ENCODE results near the gene NUDT2.
"Not testable (repeated sequence)": the region's sequence is repeated elsewhere in the genome, so short reads cannot be mapped to it uniquely, and the experiment has no call there.

The NUDT2 gene

DNA sequence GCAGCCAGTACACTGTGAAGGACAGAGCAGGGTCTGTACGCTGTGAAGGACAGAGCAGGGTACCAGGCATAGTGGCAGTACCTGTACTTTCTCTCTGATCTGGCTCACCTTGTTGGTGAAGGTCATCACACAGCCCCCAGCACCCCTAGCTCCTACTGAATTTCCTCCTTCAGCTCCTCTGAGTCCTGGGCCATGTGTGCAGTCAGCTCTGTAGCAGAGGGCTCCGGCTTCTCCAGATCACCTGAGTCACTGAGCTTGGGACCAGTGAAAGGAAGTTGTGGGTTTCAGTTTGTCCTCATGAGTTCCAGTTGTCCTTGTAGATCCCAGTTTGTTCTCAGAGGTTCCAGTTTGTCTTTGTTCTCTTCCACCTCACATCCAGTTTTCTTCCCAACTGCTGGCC, 5.5 kb downstream of the NUDT2 start:
- no peak for DNase-seq (ENCODE audit: low read depth in 2 of 3, low spot score in 2 of 3)

DNA sequence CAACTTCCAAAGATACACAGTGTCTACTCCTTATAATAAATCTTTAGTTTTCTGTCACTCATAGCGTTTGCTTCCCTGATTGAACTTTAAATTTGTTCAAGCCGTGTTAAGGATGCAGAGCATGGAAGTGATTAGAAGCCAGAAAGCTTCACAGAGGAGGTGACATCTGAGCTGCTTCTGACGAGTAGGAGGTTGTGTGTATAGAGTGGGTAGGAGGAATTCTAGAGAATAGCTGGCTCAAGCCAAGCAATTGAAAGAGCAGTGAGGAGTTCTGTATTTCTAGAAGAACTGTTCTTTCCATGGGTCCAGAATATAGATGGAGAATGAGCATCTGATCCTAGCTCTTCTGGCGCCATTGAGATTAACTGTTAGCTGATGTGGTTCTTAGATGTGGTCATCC, 6.0 kb downstream of the NUDT2 start:
- DNase-seq (ENCODE audit: low read depth in 2 of 3, low spot score in 2 of 3), result no peak

DNA sequence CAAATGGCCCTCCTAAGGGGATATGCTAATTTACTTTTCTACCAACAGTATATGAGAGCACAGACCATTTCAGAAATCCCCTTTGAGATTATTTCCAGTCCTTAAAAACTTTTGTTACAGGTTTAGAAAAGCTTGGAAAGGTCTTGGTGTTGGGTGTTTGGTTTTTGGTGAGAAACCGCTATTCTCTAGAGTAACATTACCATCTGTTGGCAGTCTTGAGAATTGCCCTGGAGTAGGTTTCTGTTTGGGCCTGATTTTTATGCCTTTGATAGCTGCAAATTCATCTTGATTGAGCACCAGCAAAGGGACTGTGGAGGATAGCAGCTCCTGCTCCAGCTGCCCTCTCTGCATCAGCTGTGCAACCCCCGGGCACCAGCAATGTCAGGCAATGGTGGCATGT, 8.0 kb downstream of the NUDT2 start:
- no peak for DNase-seq (ENCODE audit: low read depth in 2 of 3, low spot score in 2 of 3)

DNA sequence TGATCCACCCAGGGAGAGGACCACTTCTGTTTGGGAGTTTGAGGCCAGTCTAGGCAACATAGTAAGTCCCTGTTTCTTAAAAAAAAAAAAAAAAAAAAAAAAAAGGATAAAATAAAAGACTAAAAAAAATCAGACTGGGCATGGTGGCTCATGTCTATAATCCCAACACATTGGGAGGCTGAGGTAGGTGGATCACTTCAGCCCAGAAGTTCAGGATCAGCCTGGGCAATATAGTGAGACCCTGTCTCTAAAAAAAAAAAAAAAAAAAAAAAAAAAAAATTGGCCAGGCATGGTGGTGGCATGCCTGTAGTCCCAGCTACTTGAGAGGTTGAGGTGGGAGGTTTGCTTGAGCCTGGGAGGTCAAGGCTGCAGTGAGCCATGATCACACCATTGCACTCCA, 8.7 kb downstream of the NUDT2 start:
- not testable (repeated sequence) for DNase-seq (ENCODE audit: low read depth in 2 of 3, low spot score in 2 of 3)

DNA sequence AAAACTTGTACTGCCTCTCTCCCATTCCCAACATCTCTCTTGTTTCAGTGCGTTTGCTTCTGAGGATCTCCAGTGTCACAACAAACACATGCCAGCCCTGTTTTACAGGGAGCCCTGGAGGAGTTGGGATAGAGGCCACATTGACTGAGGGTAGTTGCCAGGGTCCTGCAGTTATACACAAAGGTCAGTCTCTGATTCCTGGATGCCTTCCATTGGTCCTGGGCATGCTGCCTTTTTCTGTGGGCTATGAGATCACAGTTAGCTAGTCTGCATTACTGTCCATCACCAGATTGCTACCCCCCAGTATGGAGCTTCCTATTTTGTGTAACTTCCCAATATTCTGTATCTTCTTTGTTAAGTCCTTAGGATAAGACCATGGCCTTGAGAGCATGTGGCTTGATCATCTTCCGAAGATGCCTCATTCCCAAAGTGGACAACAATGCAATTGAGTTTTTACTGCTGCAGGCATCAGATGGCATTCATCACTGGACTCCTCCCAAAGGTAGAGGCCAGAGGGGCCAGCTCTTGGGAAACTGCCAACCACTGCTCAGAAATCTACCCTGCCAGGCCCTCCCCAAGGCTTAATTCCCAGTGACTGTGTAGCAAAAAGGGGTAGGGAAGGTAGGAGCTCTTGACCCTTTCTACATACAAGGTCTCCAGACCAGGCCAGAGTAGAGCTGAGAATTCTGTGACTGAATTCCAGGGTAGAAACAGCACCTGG, 9.5 kb downstream of the NUDT2 start:
- no peak for DNase-seq (ENCODE audit: low read depth in 2 of 3, low spot score in 2 of 3)

DNA sequence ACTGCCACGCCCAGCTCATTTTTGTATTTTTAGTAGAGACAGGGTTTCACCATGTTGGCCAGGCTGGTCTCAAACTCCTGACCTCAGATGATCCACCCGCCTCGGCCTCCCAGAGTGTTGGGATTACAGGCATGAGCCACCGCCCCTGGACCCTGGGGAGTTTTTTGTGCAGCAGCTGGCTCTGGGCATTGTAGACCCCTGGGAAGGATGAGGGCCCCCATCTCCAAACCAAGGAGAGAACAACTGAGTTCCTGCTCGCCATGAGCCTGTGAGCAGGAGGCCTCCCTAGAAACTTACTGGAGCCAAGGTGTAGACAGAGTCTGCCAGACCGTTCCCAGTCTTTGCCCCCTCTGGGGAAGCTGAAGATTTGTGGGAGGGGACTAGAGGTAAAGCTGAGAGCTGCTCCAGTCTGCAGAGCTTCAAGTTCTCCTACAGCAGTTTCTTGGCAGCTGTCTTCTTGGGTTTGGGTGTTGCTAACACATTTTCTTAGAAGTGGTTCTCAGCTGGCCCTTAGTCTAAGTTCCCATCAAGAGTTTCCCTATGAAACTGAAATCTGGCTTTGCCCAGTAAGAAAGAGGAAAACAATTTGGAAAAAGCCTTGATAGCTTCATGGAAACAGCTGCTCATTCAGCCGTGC, 12.4 kb downstream of the NUDT2 start:
- no peak for DNase-seq (ENCODE audit: low read depth in 2 of 3, low spot score in 2 of 3)

DNA sequence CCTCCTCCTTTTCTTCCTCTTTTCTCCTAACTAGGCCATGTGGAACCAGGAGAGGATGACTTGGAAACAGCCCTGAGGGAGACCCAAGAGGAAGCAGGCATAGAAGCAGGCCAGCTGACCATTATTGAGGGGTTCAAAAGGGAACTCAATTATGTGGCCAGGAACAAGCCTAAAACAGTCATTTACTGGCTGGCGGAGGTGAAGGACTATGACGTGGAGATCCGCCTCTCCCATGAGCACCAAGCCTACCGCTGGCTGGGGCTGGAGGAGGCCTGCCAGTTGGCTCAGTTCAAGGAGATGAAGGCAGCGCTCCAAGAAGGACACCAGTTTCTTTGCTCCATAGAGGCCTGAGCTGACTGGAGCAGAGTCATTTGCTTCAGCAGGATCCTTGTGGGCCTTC, 13.7 kb downstream of the NUDT2 start:
- DNase-seq (ENCODE audit: low read depth in 2 of 3, low spot score in 2 of 3), result no peak

DNA sequence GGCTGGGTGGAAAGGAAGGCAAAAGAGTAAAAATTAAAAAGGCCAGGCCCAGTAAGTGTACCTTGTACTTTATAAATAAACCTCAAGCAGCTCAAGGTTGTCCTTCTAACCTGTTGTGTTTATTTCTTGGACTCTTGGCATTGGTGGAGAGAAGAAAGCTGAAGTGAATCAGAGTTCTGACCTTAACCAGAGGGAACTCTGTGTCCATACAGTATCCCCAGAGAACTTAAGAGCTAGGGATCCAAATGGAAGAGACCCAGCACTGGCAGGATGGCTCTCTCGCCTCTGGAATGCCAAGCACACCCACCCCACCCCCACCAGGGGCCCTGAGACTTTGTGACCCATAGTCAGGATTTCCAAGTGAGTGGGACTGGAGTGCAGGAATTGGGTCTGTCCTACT, 14.2 kb downstream of the NUDT2 start:
- DNase-seq (ENCODE audit: low read depth in 2 of 3, low spot score in 2 of 3), result no peak

DNA sequence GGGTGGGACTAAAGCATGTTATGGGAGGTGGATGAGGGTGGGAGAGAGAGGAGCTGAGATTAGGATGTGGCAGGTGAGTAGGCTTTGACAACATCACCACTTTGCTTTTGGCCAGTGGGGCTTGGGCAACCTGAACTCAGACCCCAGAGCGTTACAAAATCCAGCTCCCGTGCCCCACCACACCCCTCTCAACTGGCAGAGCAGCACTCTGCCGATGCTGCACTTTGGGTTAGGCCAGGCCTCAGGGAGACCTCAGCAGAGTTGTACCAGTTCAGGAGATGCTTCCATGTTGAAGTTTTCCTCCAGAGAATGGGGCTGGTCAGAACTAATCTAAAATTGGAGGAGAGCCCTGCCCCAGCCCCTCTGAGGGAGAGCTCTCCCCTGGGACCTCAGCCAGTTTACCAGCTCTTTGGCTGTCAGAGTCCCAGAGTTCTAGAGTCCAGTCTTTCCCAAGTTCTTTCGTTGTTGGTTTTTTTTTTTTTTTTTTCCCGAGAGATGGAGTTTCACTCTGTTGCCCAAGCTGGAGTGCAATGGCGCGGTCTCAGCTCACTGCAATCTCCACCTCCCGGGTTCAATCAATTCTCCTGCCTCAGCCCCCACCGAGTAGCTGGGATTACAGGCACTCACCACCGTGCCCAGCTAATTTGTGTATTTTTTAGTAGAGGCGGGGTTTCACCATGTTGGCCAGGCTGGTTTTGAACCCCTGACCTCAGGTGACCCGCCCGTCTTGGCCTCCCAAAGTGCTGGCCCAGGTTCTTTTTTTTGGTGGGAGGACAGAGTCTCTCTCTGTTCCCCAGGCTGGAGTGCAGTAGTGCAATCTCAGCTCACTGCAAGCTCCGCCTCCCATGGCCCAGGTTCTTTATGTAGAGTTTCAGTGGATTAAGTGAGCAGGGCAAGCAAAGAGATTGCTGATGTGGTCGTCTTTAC, 17.8 kb downstream of the NUDT2 start:
- DNase-seq (ENCODE audit: low read depth in 2 of 3, low spot score in 2 of 3), result no peak

DNA sequence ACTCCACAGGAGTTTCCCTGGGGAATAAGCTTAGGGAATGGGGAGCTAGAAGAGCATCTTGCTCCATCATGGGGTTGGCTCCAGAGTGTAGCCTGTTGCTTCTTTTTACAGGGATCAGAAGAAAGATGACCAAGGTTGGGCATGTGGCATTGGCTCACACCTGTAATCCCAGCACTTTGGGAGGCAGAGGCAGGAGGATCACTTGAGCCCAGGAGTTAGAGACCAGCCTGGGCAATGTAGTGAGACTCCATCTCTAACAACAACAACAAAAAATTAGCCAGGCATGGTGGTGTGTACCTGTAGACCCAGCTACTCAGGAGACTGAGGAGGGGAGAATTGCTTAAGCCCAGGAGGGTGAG, 18.4 kb downstream of the NUDT2 start:
- no peak for DNase-seq (ENCODE audit: low read depth in 2 of 3, low spot score in 2 of 3)

DNA sequence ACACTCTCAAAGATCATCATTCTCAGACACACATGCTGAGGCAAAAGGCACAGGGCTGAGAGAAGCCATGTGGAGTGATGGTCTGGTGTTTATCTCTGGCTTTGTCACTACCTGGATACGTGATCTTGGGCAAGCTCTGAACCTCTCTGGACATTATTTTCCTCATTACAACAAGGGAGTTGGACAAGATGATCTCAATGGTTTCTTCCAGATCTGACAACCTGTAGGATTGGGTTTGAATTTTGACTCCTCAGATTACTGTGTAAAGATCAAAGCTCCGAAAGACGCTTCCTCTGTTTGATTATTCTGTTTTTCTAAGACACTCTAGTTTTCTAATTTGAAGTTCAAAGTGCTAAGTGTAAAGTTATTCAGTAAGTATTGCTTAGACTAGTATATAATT, 20.0 kb downstream of the NUDT2 start:
- no peak for DNase-seq (ENCODE audit: low read depth in 2 of 3, low spot score in 2 of 3)

DNA sequence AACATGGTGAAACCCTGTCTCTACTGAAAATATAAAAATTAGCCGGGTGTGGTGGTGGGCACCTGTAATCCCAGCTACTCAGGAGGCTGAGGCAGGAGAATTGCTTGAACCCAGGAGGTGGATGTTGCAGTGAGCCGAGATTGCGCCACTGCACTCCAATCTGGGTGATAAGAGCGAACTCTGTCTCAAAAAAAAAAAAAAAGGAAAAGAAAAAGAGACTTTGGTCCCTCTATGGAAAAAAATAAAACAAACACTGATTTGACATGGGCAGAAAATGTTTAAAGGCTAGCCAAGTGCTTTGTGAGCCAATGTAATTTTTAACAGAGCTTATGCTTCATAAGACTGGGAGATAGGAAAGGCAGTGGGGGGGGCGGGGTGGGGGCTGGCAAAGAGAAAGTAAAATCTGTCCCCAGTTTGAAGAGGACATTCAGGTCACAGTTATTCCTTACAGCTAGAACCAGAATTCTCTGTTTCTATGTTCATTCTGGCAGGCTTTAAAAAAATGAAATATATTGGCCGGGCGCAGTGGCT, 22.8 kb downstream of the NUDT2 start:
- DNase-seq (ENCODE audit: low read depth in 2 of 3, low spot score in 2 of 3), result not testable (repeated sequence)

DNA sequence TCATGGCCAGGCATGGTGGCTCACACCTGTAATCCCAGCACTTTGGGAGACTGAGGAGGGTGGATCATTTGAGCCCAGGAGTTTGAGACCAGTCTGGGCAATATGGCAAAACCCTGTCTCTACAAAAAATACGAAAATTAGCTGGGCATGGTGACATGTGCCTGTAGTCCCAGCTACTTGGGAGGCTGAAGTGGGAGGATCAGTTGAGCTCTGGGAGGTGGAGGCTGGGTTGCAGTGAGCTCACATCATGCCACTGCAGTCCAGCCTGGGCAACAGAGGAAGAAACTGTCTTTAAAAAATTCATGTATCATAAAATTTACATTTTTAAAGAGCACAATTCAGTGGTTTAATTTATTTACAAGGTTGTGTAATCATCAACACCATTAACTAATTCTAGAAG, 23.6 kb downstream of the NUDT2 start:
- not testable (repeated sequence) for DNase-seq (ENCODE audit: low read depth in 2 of 3, low spot score in 2 of 3)

DNA sequence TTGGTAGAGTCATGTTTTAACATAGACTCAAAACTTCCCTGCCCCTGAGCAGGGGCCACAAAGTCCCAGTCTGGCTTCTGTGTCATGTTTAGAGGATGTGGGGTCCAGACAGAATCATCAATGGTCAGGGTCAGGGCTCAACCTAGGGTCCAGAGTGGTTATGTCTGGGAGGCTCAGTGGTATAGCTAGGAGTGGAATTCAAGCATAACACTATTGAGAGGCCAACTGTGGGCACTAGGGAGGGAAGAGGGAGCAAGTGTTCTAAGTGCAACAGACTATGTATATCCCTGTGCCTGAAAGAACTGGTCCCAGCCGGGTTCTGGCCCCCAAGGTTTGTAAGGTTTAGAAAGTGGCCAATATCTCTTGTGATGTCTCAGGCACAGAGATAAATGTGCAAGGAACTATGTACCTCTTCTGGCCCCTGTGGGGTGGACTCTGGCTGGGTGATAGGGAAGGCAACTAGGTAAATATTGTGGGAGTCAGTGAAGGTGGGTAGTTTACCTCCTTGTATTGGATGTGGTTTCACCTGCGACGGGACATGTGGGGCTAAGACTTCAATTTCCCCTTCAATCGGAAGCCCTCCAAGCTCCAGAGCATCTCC, 33.3 kb downstream of the NUDT2 start:
- DNase-seq (ENCODE audit: low read depth in 2 of 3, low spot score in 2 of 3), result no peak

DNA sequence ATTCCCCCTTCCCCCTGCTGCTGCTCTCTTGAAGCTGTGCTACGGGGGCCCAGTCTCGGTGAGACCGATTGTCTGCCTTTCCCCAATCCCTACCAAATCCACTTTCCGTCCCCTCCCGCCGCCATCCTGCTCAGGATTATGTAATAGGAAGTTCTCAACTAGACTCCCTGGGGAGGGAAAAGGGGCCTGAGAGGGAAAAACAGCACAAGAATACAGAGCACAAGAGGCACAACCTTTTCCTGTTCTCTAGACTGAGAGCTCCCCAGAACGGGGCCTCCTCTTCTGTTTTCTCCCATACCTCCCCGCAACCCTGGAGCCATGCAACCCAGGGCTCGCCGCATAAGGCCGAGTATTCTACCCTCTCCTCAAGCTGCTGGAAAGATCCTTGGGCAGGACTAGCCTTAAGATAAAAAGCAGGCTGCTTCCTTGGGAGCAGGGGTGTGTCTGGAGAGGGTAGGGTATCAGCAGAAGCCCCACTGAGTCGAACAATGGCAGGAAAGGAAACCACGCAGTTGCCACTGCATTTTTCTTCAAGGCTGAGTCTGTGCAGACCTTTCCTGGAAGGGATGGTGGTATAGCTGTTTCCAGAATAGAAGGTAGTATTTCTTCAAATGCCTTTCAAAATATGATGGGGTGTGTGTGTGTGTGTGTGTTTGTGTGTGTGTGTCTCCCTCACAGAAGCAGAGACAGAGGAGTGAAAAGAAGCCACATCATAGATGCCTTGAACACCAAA, 34.4 kb downstream of the NUDT2 start:
- no peak for DNase-seq (ENCODE audit: low read depth in 2 of 3, low spot score in 2 of 3)

DNA sequence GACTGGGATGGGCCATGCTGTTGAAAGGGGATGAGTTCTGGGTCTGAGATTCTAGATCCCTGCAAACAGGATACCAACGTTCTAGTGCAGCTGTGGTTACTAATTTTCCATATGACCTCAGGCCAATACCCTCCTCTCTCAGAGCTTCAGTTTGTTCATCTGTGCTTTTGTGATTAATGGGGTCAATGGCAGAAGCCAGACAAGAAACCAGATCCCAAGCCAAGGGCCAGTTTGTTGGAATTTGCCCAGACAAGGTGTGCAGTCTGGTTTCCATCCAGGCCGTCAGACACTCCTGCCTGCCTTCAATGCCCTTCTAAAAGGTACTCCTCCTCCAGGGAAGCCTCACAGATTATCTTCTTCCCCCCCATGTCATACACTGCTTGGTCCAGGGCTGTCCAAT, 35.9 kb downstream of the NUDT2 start:
- no peak for DNase-seq (ENCODE audit: low read depth in 2 of 3, low spot score in 2 of 3)

DNA sequence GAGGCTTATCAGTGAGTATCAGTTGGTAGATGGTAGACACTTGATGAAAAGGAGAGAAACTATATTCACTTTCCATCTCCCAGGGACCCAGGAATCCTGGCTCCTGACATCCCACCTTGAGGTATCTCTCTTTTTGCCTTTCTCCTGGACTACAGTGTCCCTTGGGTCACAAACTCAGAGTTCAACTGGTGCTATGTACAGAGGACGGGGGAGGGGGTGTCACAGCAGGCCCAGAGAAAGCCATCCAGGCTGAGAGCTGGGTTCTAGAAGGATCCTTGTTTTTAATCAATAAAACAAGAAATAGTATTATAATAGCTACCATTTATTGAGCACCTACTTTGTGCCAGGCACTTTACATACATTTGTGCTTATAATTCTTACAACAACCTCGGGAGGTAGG, 37.0 kb downstream of the NUDT2 start:
- no peak for DNase-seq (ENCODE audit: low read depth in 2 of 3, low spot score in 2 of 3)

DNA sequence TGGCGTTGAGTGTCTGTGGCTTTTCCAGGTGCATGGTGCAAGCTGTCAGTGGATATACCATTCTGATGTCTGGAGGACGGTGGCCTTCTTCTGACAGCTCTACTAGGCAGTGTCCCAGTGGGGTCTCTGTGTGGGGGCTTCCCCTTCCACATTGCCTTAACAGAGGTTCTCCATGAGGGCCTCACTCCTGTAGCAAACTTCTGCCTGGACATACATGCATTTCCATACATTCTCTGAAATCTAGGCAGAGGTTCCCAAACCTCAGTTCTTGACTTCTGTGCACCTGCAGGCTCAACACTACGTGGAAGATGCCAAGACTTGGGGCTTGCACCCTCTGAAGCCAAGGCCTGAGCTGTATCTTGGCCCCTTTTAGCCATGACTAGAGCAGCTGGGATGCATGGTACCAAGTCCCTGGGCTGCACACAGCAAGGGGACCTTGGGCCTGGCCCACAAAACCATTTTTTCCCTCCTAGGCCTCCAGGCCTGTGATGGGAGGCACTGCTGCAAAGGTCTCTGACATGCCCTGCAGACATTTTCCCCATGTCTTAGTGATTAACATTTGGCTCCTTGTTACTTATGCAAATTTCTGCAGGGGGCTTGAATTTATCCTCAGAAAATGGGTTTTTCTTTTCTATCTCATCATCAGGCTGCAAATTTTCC, 38.5 kb downstream of the NUDT2 start:
- DNase-seq (ENCODE audit: low read depth in 2 of 3, low spot score in 2 of 3), result not testable (repeated sequence)

DNA sequence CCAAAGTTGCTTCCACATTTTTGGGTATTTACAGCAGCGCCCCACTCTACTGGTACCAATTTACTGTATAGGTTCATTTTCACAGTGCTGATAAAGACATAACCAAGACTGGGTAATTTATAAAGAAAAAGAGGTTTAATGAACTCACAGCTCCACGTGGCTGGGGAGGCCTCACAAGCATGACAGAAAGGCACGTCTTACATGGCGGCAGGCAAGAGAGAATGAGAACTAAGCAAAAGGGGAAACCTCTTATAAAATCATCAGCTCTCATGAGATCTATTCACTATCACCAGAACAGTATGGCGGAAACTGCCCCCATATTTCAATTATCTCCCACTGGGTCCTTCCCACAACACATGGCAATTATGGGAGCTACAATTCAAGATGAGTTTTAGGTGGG, 39.4 kb downstream of the NUDT2 start:
- DNase-seq (ENCODE audit: low read depth in 2 of 3, low spot score in 2 of 3), result not testable (repeated sequence)

DNA sequence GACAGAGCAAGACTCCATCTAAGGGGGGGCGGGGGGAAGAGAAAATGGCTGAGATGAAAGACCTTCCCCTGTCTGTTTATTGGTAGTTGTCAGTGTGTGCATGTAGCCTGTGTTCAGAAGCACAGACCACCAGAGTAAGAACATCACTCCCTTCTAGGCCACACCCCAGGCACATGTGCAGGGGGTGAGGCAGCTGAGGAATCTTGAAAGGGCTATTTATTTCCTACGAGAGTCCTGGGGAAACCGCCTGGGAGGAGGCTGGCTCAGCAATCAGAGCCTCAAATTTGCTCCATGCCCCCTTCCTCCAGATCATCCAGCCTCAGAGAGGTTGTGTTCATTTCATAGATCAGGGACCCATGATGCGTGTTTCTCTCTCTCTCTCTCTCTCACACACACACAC, 40.3 kb downstream of the NUDT2 start:
- DNase-seq (ENCODE audit: low read depth in 2 of 3, low spot score in 2 of 3), result no peak
